HG03196 (cell line): ENCODE results near the gene TLR10.
"Not testable (repeated sequence)": the region's sequence is repeated elsewhere in the genome, so short reads cannot be mapped to it uniquely, and the experiment has no call there.

Experiments
- ATAC-seq: cut with Tn5 transposase; IDR thresholded peaks from one replicate; pipeline ENCODE4 v1.9.1; 2021; ENCODE audit not compliant: unreplicated experiment

Gene TLR10

GRCh38 chr4:38782452-38783108, at the start of gene TLR10:
Gene TLR10, minus strand, starts transcription at chr4:38782990. Its CDS starts 7,400 bp downstream, at chr4:38775590.
- peak; percentile 70 for ATAC-seq

- ATAC-seq = no peak
These were observed 49.4 kb upstream of the TLR10 start for GRCh38 chr4:38832206-38832605.

GRCh38 chr4:38831653-38832052, 48.9 kb upstream of the TLR10 start:
- ATAC-seq = no peak

GRCh38 chr4:38829237-38829636, 46.4 kb upstream of the TLR10 start:
- no peak for ATAC-seq

- ATAC-seq = no peak
These were observed 41.0 kb upstream of the TLR10 start for GRCh38 chr4:38823766-38824165.

- ATAC-seq = no peak
These were observed 40.0 kb upstream of the TLR10 start for GRCh38 chr4:38822748-38823303.

- ATAC-seq = no peak
These were observed 38.9 kb upstream of the TLR10 start for GRCh38 chr4:38821739-38822138.

- ATAC-seq = peak; percentile 48
These were observed 37.7 kb upstream of the TLR10 start for GRCh38 chr4:38820329-38821061.

GRCh38 chr4:38819569-38819968, 36.8 kb upstream of the TLR10 start:
- no peak for ATAC-seq

GRCh38 chr4:38818441-38818976, 35.7 kb upstream of the TLR10 start:
- ATAC-seq = peak; percentile 54

GRCh38 chr4:38815885-38816782, 33.3 kb upstream of the TLR10 start:
- no peak for ATAC-seq

- ATAC-seq = no peak
These were observed 31.6 kb upstream of the TLR10 start for GRCh38 chr4:38814386-38814785.

- no peak for ATAC-seq
These were observed 28.5 kb upstream of the TLR10 start for GRCh38 chr4:38811297-38811696.

GRCh38 chr4:38807462-38807861, 24.7 kb upstream of the TLR10 start:
- not testable (repeated sequence) for ATAC-seq

- ATAC-seq = not testable (repeated sequence)
These were observed 23.5 kb upstream of the TLR10 start for GRCh38 chr4:38806251-38806650.

GRCh38 chr4:38805530-38806145, 22.8 kb upstream of the TLR10 start:
- peak; percentile 84 for ATAC-seq

GRCh38 chr4:38804654-38805295, 22.0 kb upstream of the TLR10 start, which contains the start of gene TLR1:
Gene TLR1, minus strand, starts transcription at chr4:38804791. Its CDS starts 5,960 bp downstream, at chr4:38798831.
- ATAC-seq = peak; percentile 40

- ATAC-seq = peak; percentile 41
These were observed 21.3 kb upstream of the TLR10 start for GRCh38 chr4:38803833-38804653.
